HG02623 (cell line): ENCODE measurements around the gene POTEB.
"Not testable (repeated sequence)": the region's sequence is repeated elsewhere in the genome, so short reads cannot be mapped to it uniquely, and the experiment has no call there.

Source experiments
- ATAC-seq: cut with Tn5 transposase; IDR thresholded peaks from one replicate; pipeline ENCODE4 v1.9.1; 2021; ENCODE audit warnings: moderate library complexity; ENCODE audit not compliant: unreplicated experiment

The POTEB gene

GRCh38 chr15:21877635-21878034 lies at the start of gene POTEB:
TSS of gene POTEB (minus strand) at chr15:21877735. CDS start at chr15:21877246, 489 bp downstream.
- not testable (repeated sequence) for ATAC-seq

DNA sequence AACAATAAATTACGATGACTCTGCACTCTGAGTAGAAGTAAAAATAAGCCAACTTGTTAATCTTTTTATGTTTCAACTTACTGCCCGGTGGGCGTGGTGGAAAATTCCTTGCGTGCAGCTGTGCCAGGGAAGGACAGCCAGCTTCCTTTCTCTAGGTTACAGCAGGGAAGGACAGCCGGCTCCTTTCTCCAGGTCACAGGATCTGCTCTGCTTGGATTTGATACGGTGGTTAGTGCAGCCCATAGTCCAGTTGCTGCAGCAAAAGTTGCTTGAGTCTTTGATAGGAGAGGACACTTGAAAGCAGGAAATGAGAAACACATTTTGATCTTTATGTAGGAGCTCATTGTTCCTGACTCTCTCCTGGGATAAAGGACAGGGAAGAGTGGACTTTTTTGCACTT lies 13.4 kb upstream of the POTEB start:
- not testable (repeated sequence) for ATAC-seq

GRCh38 chr15:21889542-21889941 lies 12.0 kb upstream of the POTEB start:
- not testable (repeated sequence) for ATAC-seq

GRCh38 chr15:21838831-21839230 lies 38.7 kb downstream of the POTEB start:
- ATAC-seq: not testable (repeated sequence)
